NCI-H460 (cell line): ENCODE measurements around the gene ARL2. TPM values are rescaled to one million over a fixed set of nuclear protein-coding genes. Genes with fewer than 3 reads are reported as not detected.
"Not testable (repeated sequence)": the region's sequence is repeated elsewhere in the genome, so short reads cannot be mapped to it uniquely, and the experiment has no call there.

Experiments
- DNase-seq: peaks from one replicate; pipeline ENCODE4 v3.0.0-alpha.2; 2016; ENCODE audit warnings: low read depth; ENCODE audit errors: extremely low read depth
- total RNA-seq: library from RNA; depleted of rRNA; stranded (reverse); fragments of >200 nt; shearing (Covaris generic); gene quantifications from 2 replicates; pipeline ENCODE4 v1.2.3, GENCODE V29; 2014

Gene ARL2
- total RNA-seq, 1 experiment from 2014 or later: 76.9 TPM

GRCh38 chr11:65003282-65003681, 10.7 kb upstream of the ARL2 start:
- no peak for DNase-seq

GRCh38 chr11:65003968-65004367, 10.0 kb upstream of the ARL2 start:
- DNase-seq: not testable (repeated sequence)

- no peak for DNase-seq
Measured at GRCh38 chr11:65008016-65008415, 5.9 kb upstream of the ARL2 start.

- no peak for DNase-seq
Measured at GRCh38 chr11:65008873-65009272, 5.1 kb upstream of the ARL2 start.

GRCh38 chr11:65013130-65013887, 651 bp upstream of the ARL2 start:
- DNase-seq: peak; percentile 73

- DNase-seq: no peak
Measured at GRCh38 chr11:65014726-65015227, 817 bp downstream of the ARL2 start.

GRCh38 chr11:65016705-65017104, 2.7 kb downstream of the ARL2 start:
- no peak for DNase-seq

- no peak for DNase-seq
Measured at GRCh38 chr11:65017937-65018336, 4.0 kb downstream of the ARL2 start.

- DNase-seq: no peak
Measured at GRCh38 chr11:65019824-65020223, 5.9 kb downstream of the ARL2 start.

- no peak for DNase-seq
Measured at GRCh38 chr11:65021003-65021402, 7.0 kb downstream of the ARL2 start.

GRCh38 chr11:65021509-65021908, 7.5 kb downstream of the ARL2 start:
- no peak for DNase-seq

GRCh38 chr11:65023502-65023901, 9.5 kb downstream of the ARL2 start:
- DNase-seq: not testable (repeated sequence)

GRCh38 chr11:65026810-65027209, 12.8 kb downstream of the ARL2 start:
- no peak for DNase-seq

GRCh38 chr11:65027213-65028067, 13.5 kb downstream of the ARL2 start, which contains the start of gene SNX15:
Gene SNX15 (plus strand): TSS chr11:65027439. CDS start chr11:65027538, 99 bp downstream.
- peak; percentile 91 for DNase-seq

- DNase-seq: no peak
Measured at GRCh38 chr11:65032216-65032615, 18.3 kb downstream of the ARL2 start.

GRCh38 chr11:65034423-65034822, 20.5 kb downstream of the ARL2 start:
- DNase-seq: no peak

- no peak for DNase-seq
Measured at GRCh38 chr11:65035579-65035978, 21.6 kb downstream of the ARL2 start.

- no peak for DNase-seq
Measured at GRCh38 chr11:65036931-65037330, 23.0 kb downstream of the ARL2 start.

GRCh38 chr11:65040520-65040846, 26.5 kb downstream of the ARL2 start:
- no peak for DNase-seq

GRCh38 chr11:65040847-65041622, 27.1 kb downstream of the ARL2 start, which contains the start of gene SAC3D1:
Gene SAC3D1 (plus strand): TSS chr11:65041210. CDS start chr11:65041293, 83 bp downstream.
- peak; percentile 90 for DNase-seq

GRCh38 chr11:65042891-65043290, 28.9 kb downstream of the ARL2 start:
- DNase-seq: no peak
